HUES64 (cell line): ENCODE measurements around the gene CILP.
"Not testable (repeated sequence)": the region's sequence is repeated elsewhere in the genome, so short reads cannot be mapped to it uniquely, and the experiment has no call there.

ENCODE experiments used
- H3K27ac ChIP-seq: 2 replicates; pipeline ENCODE4 v1.7.0; 2013; ENCODE audit warnings: low read depth, low read length, inconsistent platforms
- H3K27me3 ChIP-seq: 2 replicates; pipeline ENCODE4 v1.6.1; 2013; ENCODE audit warnings: mild to moderate bottlenecking, low read length; ENCODE audit not compliant: insufficient read depth
- H3K36me3 ChIP-seq: 2 replicates; pipeline ENCODE4 v1.6.1; 2013; ENCODE audit warnings: mild to moderate bottlenecking, low read length; ENCODE audit not compliant: insufficient read depth
- H3K4me1 ChIP-seq: 2 replicates; pipeline ENCODE4 v1.6.1; 2013; ENCODE audit warnings: mild to moderate bottlenecking, low read length, moderate library complexity; ENCODE audit not compliant: insufficient read depth
- H3K4me3 ChIP-seq: 2 replicates; pipeline ENCODE4 v1.5.1; 2013; ENCODE audit warnings: mild to moderate bottlenecking, low read length, moderate library complexity
- H3K9ac ChIP-seq: 2 replicates; pipeline ENCODE4 v1.6.1; 2013; ENCODE audit warnings: mild to moderate bottlenecking, low read depth, low read length
- H3K9me3 ChIP-seq: 2 replicates; pipeline ENCODE4 v1.6.1; 2013; ENCODE audit warnings: low read depth, low read length; ENCODE audit not compliant: insufficient read depth
- WGBS: fragments of 150-250, 120-280 bp; methylation state at CpG from one replicate; pipeline ENCODE4 v1.1.7; 2013; ENCODE audit warnings: missing lambda C conversion rate; 5-methylcytosine and 5-hydroxymethylcytosine counted together

The CILP gene

DNA sequence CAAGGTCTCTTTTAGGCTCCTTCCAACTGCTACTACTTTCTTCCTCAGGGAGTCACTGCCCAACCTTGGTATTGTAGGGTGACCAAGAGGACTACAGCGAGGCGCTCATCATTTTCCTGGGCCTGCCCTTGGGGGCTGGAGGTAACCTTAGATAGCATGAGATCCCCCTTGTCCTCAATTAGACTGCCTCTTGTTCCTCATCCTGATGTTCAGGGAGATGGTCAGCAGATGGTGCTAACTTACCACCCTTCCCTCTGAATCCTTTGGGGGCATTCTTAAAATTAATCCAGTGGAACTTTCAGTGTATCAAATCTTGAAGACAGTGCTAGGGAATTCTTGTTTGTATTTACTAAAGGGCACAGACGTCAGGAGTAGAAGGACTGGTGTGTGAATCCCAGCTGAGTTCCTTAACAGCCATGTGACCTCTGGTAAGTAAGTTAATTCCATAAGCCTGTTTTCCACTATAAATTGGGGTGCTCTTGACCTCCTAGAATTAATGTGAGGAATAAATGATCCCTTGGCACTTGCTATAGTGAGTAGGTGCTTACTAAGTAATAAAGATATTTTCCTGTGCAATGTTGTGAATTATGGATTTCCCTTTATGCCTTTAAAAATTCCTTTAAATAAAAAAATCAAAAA, 22.1 kb downstream of the CILP start:
- Histone ChIP-seq H3K27me3 (no peaks in the 10 kb centered on the region), H3K9me3 (no peaks in the 10 kb centered on the region), H3K4me1 (0 out of 2 replicates have a peak, but pooled peaks cover 3% of the 10 kb centered on the region), H3K36me3 (no peaks in the 10 kb centered on the region), H3K4me3 (no peak overlapping the region), H3K9ac (no peak overlapping the region), H3K27ac (no peak overlapping the region)
- WGBS = 14% methylated on average over 3 of the region's 3 CpGs

DNA sequence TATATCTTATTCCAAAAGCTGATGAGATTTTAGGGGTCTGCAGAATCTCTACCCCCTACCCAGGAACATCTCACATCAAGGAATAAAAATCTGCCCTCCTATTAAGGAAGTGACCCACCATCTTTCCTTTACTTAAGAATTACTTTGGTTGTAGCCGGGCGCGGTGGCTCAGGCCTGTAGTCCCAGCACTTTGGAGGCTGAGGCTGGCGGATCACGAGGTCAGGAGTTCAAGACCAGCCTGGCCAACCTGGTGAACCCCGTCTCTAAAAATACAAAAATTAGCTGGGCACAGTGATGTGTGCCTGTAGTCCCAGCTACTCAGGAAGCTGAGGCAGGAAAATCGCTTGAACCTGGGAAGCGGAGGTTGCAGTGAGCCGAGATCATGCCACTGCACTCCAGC, 22.8 kb downstream of the CILP start:
- H3K4me1 ChIP-seq, H3K36me3 ChIP-seq, H3K9me3 ChIP-seq, H3K27ac ChIP-seq, H3K27me3 ChIP-seq, H3K9ac ChIP-seq, H3K4me3 ChIP-seq: not testable (repeated sequence)
- 92% methylated on average over 9 of the region's 9 CpGs for WGBS

DNA sequence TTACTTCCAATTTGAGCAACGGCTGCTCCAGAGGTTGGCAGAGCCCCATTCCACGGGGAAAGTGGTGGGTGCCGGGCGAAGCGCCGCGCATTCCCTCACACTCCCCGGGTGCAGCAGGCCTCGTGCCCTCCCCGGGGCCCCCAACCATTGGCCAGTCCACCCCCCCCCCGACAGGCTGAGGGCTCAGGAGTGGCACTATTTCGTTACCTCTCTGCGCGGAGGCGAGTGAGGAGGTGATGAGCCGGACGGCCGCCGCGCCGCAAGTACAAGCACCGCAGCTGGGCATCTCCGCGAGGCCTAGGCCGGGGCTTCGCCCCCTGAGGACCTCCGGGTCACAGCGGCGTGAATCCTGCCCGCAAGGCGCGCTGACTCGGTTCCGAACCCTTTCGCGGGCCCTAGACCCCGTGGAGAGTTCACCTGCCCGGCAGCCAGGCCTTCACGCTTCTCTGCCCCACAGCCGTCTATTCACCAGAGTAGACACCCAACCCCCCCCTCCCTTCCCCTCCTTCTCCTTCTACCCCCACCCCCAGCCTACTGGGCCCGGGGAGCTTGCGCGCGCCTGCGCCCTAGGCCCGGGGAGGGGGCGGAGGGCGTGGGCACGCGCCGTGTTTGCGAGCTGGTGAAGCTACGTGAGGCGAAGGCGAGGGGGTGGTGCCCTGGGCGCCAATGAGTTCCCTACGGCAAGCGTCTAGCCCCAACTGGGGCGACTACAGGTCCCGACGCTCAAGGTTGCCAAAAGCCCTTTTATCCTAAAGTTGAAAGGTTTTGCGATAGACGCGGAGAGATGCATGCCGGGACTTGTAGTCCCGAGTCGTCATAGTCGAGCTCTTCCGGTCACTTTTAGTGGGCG, 26.2 kb downstream of the CILP start, which contains the start of gene CLPX:
CLPX (minus strand) TSS at position 475 of the 850 bp plus-strand sequence; CDS start at position 286, 189 bp downstream.
- peak within 1 kb of the TSS; percentile 93 for H3K27ac ChIP-seq
- no peaks in the 10 kb centered on the region for H3K27me3 ChIP-seq
- under 1% methylated on average over 70 of the region's 70 CpGs for WGBS
- peak within 1 kb of the TSS; percentile 88 for H3K9ac ChIP-seq
- H3K9me3 ChIP-seq = no peaks in the 10 kb centered on the region
- H3K4me3 ChIP-seq = peak within 1 kb of the TSS; percentile 94
- peaks cover 12% of the 10 kb centered on the region; the same call in 1 of the 2 replicates for H3K4me1 ChIP-seq
- H3K36me3 ChIP-seq = peaks cover 9% of the 10 kb centered on the region

DNA sequence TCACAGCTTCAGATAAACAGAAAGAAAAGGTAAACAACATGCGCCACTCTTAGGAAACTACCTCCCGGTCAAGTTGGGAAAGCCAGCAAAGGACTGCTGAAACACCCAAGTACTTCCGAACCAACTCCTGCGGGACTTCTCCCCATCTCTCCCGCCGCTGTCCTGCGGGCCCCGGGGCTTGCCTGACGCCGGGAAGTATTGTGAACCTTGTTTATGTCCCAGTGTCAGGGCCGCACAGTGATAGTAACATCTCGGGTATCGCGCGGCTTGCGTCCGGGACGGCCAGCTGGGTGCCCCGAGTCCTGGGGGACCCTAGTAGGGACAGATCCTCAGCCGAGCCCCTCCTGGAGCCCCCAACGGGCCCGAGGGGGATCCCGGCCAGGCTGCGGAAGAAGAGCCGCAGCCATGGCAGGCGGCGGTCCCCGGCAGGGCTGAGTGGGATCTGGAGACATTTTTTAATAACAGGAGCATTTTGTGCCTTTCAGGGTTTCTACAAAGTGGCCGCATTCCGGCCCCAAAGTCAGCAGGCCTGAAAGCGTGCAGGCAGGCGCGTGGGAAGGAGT, 26.9 kb downstream of the CILP start:
- Histone ChIP-seq H3K4me1 (peaks cover 12% of the 10 kb centered on the region; the same call in 1 of the 2 replicates), H3K9me3 (no peaks in the 10 kb centered on the region), H3K27me3 (no peaks in the 10 kb centered on the region), H3K4me3 (peak overlapping the region; percentile 94), H3K27ac (peak overlapping the region; percentile 93), H3K36me3 (peaks cover 16% of the 10 kb centered on the region), H3K9ac (peak overlapping the region; percentile 88)
- under 1% methylated on average over 33 of the region's 33 CpGs for WGBS

DNA sequence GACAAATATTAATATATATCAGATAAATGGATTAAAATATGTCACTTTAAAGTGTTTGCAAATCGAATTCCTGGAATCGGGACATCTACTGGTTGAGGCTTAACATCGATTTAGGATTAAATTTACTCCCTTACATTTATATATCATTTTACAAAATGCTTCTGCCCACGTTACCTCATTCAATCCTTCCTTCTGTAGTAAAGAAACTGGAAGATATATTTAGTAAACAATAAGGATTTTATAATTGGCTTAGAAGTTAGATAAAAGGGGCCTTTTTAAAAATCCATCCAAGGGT, 27.5 kb downstream of the CILP start:
- peaks cover 21% of the 10 kb centered on the region for H3K36me3 ChIP-seq
- peaks cover 12% of the 10 kb centered on the region; the same call in 1 of the 2 replicates for H3K4me1 ChIP-seq
- no peaks in the 10 kb centered on the region for H3K27me3 ChIP-seq
- H3K27ac ChIP-seq = peak overlapping the region; percentile 93; the same call in 1 of the 2 replicates
- H3K9me3 ChIP-seq = no peaks in the 10 kb centered on the region
- peak overlapping the region; percentile 94 for H3K4me3 ChIP-seq
- WGBS = 65% methylated on average over 3 of the region's 4 CpGs
- peak overlapping the region; percentile 88 for H3K9ac ChIP-seq

DNA sequence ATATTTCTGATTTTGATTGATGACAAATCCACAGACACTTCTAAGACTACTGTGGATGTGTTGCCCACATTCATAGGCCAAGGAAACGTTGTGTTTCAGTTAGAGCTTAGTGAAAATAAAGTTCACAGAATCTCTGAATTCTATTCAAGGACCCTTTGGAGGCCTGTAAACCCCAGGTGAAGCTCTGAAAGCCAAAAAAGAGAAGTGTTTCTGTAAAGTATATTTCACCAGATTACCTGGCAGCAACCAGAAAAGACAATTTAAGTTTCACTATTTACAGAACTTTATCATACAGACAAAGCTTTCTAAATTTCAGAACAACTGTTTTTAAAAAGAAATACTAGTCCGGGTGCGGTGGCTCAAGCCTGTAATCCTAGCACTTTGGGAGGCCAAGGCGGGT, 28.7 kb downstream of the CILP start:
- Histone ChIP-seq H3K9ac (no peak overlapping the region), H3K9me3 (no peaks in the 10 kb centered on the region), H3K27me3 (no peaks in the 10 kb centered on the region), H3K27ac (no peak overlapping the region), H3K4me3 (no peak overlapping the region), H3K36me3 (peaks cover 34% of the 10 kb centered on the region), H3K4me1 (peaks cover 12% of the 10 kb centered on the region; the same call in 1 of the 2 replicates)
- WGBS = 93% methylated on average over 4 of the region's 4 CpGs

DNA sequence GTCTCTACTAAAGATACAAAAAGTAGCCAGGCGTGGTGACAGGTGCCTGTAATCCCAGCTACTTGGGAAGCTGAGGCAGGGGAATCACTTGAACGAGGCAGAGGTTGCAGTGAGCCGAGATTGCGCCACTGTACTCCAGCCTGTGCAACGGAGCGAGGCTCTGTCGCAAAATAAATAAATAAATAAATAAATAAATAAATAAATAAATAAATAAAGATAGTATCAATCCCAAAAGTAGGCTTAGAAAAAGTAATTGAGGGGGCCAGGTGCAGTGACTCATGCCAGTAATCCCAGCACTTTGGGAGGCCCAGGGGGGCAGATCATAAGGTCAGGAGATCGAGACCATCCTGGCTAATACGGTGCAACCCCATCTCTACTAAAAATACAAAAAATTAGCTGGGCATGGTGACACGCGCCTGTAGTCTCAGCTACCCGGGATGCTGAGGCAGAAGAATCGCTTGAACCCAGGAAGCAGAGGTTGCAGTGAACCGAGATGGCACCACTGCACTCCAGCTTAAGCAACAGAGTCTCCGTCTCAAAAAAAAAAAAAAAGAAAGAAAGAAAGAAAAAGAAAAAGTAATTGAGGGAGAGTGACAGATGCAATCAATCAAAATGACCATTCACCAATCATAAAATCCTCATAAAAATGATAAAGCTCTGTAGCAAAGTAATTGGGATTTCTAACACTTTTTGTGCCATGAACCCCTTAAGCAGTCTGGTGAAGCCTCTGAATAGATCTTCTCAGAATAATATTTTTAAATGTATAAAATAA, 29.5 kb downstream of the CILP start:
- not testable (repeated sequence) for H3K9me3 ChIP-seq, H3K27ac ChIP-seq, H3K9ac ChIP-seq, H3K4me3 ChIP-seq, H3K27me3 ChIP-seq
- Histone ChIP-seq H3K4me1 (peaks cover 12% of the 10 kb centered on the region; the same call in 1 of the 2 replicates), H3K36me3 (peaks cover 42% of the 10 kb centered on the region)
- 95% methylated on average over 11 of the region's 15 CpGs for WGBS

DNA sequence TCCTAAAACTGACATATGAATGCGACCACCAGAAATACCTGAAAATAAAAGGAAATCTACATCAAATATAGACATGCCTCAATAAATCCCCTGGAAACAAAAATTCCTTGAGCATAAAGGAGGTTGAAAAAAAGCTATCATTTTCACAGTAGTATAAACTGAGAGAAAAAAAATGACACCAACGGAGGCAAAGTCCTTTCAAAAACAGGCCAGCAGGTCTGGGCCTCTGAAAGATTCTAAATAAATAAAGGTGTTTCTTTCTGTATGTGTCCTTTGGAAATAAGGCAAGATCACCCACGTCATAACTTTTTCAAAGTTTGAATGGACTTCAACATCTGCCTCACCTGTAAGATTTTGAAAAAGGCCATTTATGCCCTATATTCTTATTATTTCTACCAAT, 31.1 kb downstream of the CILP start:
- H3K9me3 ChIP-seq = no peaks in the 10 kb centered on the region
- no peak overlapping the region for H3K4me3 ChIP-seq
- H3K4me1 ChIP-seq = peaks cover 9% of the 10 kb centered on the region; the same call in 1 of the 2 replicates
- no peaks in the 10 kb centered on the region for H3K27me3 ChIP-seq
- H3K27ac ChIP-seq = no peak overlapping the region
- no peak overlapping the region for H3K9ac ChIP-seq
- H3K36me3 ChIP-seq = peaks cover 58% of the 10 kb centered on the region
- 97% methylated on average over 3 of the region's 3 CpGs for WGBS

DNA sequence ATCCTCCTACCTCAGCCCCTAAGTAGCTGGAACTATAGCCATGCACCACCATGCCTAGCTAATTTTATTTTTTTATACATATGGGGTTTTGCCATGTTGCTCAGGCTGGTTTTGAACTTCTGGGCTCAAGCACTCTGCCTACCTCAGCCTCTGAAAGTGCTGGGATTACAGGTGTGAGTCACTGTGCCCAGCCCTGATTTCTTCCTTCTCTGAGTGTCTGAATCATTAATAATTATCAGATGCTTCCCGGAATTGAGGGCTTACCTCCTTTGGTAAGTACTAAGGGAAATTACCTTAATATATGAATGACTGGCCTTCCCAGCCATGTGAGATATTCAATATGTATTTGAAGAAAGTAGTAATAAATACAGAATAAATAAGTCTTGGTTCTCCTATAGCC, 33.4 kb downstream of the CILP start:
- H3K4me1 ChIP-seq = no peaks in the 10 kb centered on the region
- no peak overlapping the region for H3K27ac ChIP-seq
- WGBS = no CpG with 5 or more reads among the region's 1 CpG
- no peaks in the 10 kb centered on the region for H3K27me3 ChIP-seq
- H3K4me3 ChIP-seq = no peak overlapping the region
- H3K9ac ChIP-seq = no peak overlapping the region
- H3K36me3 ChIP-seq = peaks cover 69% of the 10 kb centered on the region
- H3K9me3 ChIP-seq = no peaks in the 10 kb centered on the region

DNA sequence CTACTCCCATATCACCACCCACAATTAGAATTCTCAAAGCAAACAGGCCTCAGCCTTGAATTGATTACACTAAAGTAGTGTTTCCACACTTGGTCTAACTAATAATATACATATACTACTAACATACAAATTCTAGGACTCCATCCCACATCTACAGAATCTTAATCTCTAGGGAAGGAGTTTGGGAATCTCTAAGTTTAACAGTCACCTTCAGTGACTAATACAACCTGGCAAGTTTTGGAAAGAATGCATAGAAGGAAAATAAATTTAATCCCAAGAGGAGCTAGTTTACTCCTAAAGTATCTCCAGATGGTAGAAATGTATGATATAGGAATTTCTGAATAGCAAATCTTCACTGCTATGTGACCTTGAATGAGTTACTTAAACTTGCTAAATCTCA, 35.2 kb downstream of the CILP start:
- Histone ChIP-seq H3K27me3 (no peaks in the 10 kb centered on the region), H3K4me1 (no peaks in the 10 kb centered on the region), H3K4me3 (no peak overlapping the region), H3K9ac (no peak overlapping the region), H3K9me3 (no peaks in the 10 kb centered on the region), H3K36me3 (peaks cover 82% of the 10 kb centered on the region), H3K27ac (no peak overlapping the region)

DNA sequence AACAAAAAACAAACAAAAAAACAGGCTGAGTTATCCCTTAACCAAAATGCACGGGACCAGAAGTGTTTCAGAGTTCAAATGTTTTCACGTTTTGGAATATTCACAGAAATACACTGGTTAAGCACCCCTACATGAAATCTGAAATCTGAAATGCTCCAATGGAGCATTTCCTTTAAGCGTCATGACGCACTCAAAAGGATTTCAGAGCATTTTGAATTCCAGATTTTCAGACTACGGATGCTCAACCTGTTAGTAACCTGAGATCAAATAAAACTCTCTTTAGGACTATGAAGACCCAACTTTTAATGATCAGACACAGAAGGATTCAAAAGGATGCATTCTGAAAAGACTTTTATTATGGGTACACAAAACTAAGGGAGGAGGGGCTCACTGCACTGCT, 35.8 kb downstream of the CILP start:
- H3K27ac ChIP-seq = no peak overlapping the region
- H3K9ac ChIP-seq = no peak overlapping the region

More for the DNA sequence above, 35.8 kb downstream of the CILP start:
- H3K36me3 ChIP-seq = peaks cover 83% of the 10 kb centered on the region
- no peaks in the 10 kb centered on the region for H3K4me1 ChIP-seq
- no peaks in the 10 kb centered on the region for H3K27me3 ChIP-seq
- no peak overlapping the region for H3K4me3 ChIP-seq
- no peaks in the 10 kb centered on the region for H3K9me3 ChIP-seq
- WGBS = 94% methylated on average over 5 of the region's 5 CpGs
